Mesothelial cell of epicardium (in vitro differentiated cells): ENCODE data around the gene ZNRF1. TPM values are rescaled to one million over a fixed set of nuclear protein-coding genes. Genes with fewer than 3 reads are reported as not detected.
"Not testable (repeated sequence)": the region's sequence is repeated elsewhere in the genome, so short reads cannot be mapped to it uniquely, and the experiment has no call there.

Experiments
- DNase-seq, 2 experiments: peaks; one replicate each; pipeline ENCODE4 v3.0.0; 2021; ENCODE audit warnings: low spot score in 2 of 2; ENCODE audit not compliant: unreplicated experiment in 2 of 2
- H3K27ac Mint-ChIP-seq: 2 replicates; pipeline ENCODE4 v1.8.0; 2021; ENCODE audit warnings: mixed read lengths
- H3K27me3 Mint-ChIP-seq: 2 replicates; pipeline ENCODE4 v1.8.0; 2021; ENCODE audit warnings: low read depth, mixed read lengths
- H3K36me3 Mint-ChIP-seq: 2 replicates; pipeline ENCODE4 v1.8.0; 2021; ENCODE audit warnings: mixed read lengths
- H3K4me1 Mint-ChIP-seq: 2 replicates; pipeline ENCODE4 v1.8.0; 2021; ENCODE audit warnings: mixed read lengths
- H3K4me3 Mint-ChIP-seq: 2 replicates; pipeline ENCODE4 v1.8.0; 2021; ENCODE audit warnings: mild to moderate bottlenecking, moderate library complexity, mixed read lengths
- H3K9me3 Mint-ChIP-seq: 2 replicates; pipeline ENCODE4 v1.8.0; 2021; ENCODE audit warnings: mixed read lengths
- total RNA-seq: library from RNA; stranded (reverse); gene quantifications from 3 replicates; pipeline ENCODE4 v1.2.1, GENCODE V29; 2021
- TF ChIP-seq, protein P1 (sequence below): fragments of 200-600 bp; sonication (generic); IDR thresholded peaks from one replicate; pipeline ENCODE4 v1.5.0; 2021; ENCODE audit warnings: antibody characterized with exemption; ENCODE audit not compliant: unreplicated experiment

The ZNRF1 gene
- total RNA-seq, 1 donor from 2014 or later: 52.9 TPM

GRCh38 chr16:75023009-75023408, 24.2 kb downstream of the ZNRF1 start:
- DNase-seq: no peak
- H3K27ac Mint-ChIP-seq: peak overlapping the region; percentile 37
- H3K9me3 Mint-ChIP-seq: peaks cover 25% of the 10 kb centered on the region
- no peaks in the 10 kb centered on the region for H3K27me3 Mint-ChIP-seq
- H3K36me3 Mint-ChIP-seq: peaks cover 31% of the 10 kb centered on the region
- peaks cover 20% of the 10 kb centered on the region for H3K4me1 Mint-ChIP-seq
- no peak overlapping the region for H3K4me3 Mint-ChIP-seq
- TF ChIP-seq, protein P1, sequence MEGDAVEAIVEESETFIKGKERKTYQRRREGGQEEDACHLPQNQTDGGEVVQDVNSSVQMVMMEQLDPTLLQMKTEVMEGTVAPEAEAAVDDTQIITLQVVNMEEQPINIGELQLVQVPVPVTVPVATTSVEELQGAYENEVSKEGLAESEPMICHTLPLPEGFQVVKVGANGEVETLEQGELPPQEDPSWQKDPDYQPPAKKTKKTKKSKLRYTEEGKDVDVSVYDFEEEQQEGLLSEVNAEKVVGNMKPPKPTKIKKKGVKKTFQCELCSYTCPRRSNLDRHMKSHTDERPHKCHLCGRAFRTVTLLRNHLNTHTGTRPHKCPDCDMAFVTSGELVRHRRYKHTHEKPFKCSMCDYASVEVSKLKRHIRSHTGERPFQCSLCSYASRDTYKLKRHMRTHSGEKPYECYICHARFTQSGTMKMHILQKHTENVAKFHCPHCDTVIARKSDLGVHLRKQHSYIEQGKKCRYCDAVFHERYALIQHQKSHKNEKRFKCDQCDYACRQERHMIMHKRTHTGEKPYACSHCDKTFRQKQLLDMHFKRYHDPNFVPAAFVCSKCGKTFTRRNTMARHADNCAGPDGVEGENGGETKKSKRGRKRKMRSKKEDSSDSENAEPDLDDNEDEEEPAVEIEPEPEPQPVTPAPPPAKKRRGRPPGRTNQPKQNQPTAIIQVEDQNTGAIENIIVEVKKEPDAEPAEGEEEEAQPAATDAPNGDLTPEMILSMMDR: no peak

DNA sequence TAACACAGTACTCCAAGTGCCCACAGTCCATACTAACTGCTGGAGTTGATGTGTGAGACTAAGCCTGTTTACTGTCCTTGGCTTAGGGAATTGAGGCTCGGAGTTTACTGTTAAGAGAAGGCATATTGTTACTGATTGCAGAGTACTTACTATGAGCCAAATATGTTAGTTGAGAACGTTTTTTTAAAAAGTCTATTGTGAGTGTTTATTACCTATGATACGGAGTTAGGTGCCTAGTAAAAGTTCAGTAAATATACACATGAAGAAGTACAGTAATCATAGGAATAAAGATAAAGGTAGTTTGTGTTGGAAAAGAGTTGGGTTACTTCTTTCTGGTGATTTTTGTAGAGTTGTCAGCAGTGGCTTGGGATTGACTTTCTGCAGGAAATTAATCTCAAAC, 25.4 kb downstream of the ZNRF1 start:
- Mint-ChIP-seq H3K36me3 (peaks cover 31% of the 10 kb centered on the region), H3K9me3 (peaks cover 25% of the 10 kb centered on the region), H3K27me3 (no peaks in the 10 kb centered on the region), H3K4me1 (peaks cover 20% of the 10 kb centered on the region), H3K27ac (peak overlapping the region; percentile 68), H3K4me3 (no peak overlapping the region)
- TF ChIP-seq, protein P1: no peak
- no peak for DNase-seq

- DNase-seq: no peak
- Mint-ChIP-seq H3K36me3 (peaks cover 27% of the 10 kb centered on the region), H3K27me3 (no peaks in the 10 kb centered on the region), H3K27ac (peak overlapping the region; percentile 68), H3K9me3 (peaks cover 25% of the 10 kb centered on the region), H3K4me1 (peaks cover 20% of the 10 kb centered on the region), H3K4me3 (no peak overlapping the region)
- TF ChIP-seq, protein P1: no peak
Measured at GRCh38 chr16:75024594-75024993, 25.8 kb downstream of the ZNRF1 start.

- TF ChIP-seq, protein P1: no peak
- Mint-ChIP-seq H3K4me3 (no peak overlapping the region), H3K36me3 (peaks cover 25% of the 10 kb centered on the region), H3K4me1 (peaks cover 20% of the 10 kb centered on the region), H3K27me3 (no peaks in the 10 kb centered on the region), H3K27ac (peak overlapping the region; percentile 72), H3K9me3 (peaks cover 20% of the 10 kb centered on the region)
- DNase-seq: no peak
Measured at GRCh38 chr16:75025761-75026160, 26.9 kb downstream of the ZNRF1 start.

- H3K9me3 Mint-ChIP-seq: peaks cover 14% of the 10 kb centered on the region
- not testable (repeated sequence) for DNase-seq, H3K4me3 Mint-ChIP-seq, H3K27me3 Mint-ChIP-seq
- H3K27ac Mint-ChIP-seq: peak overlapping the region; percentile 72
- H3K36me3 Mint-ChIP-seq: peaks cover 19% of the 10 kb centered on the region
- peaks cover 20% of the 10 kb centered on the region for H3K4me1 Mint-ChIP-seq
Measured at GRCh38 chr16:75026239-75026891, 27.5 kb downstream of the ZNRF1 start.

- H3K27ac Mint-ChIP-seq: peak overlapping the region; percentile 72
- TF ChIP-seq, protein P1: no peak
- no peaks in the 10 kb centered on the region for H3K27me3 Mint-ChIP-seq
- no peak for DNase-seq
- peaks cover 20% of the 10 kb centered on the region for H3K4me1 Mint-ChIP-seq
- H3K4me3 Mint-ChIP-seq: no peak overlapping the region
- peaks cover 15% of the 10 kb centered on the region for H3K36me3 Mint-ChIP-seq
- H3K9me3 Mint-ChIP-seq: peaks cover 8% of the 10 kb centered on the region
Measured at GRCh38 chr16:75026892-75027391, 28.1 kb downstream of the ZNRF1 start.
